GM21390 (cell line): ENCODE data around the gene MYB.
"Not testable (repeated sequence)": the region's sequence is repeated elsewhere in the genome, so short reads cannot be mapped to it uniquely, and the experiment has no call there.

Experiments used
- ATAC-seq: cut with Tn5 transposase; IDR thresholded peaks from one replicate; pipeline ENCODE4 v1.9.1; 2021; ENCODE audit not compliant: unreplicated experiment

The MYB gene

DNA sequence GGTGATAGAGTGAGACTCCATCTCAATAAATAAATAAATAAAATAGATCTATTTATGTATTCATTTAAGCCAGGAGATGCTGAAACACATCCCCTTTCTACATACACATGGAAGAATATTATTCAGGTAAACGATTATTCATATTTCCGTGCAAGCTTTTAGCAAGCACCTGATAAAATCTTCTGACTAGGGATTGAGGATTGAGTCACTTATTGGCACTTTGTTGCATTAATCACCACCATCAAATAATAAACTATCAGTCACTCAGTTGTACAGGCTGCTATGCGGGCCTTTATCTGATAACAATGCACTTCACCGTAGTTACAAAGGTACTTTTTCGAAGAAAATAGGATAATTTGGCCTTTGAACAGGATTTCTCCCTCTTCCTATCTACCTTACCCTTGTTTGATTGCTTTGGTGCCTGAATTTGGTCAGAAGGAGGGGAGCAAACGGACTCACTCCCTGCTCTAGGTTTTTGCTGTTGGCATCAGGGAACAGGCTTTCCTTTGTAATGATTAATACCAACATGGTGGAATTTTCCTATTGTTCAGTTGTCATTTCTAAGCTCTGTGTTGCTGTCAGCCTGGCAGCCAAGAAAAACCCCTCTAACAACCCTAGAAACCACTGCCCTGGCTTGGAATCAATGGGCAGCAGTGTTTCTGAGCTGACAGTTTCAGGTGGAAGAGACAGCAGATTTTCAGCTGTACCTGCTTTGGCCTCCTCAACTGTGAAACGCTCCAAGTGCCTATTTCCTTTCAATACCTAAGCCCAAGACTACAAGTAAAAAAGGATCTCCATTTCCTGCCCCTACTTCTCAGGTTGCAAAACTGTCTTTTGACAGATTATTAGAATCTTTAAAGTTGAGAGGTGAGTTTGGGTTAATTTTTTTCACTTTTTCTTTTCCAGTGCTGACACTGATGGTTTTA lies 63.0 kb downstream of the MYB start:
- ATAC-seq: no peak

GRCh38 chr6:135244805-135245204 lies 63.7 kb downstream of the MYB start:
- ATAC-seq: no peak

- not testable (repeated sequence) for ATAC-seq
Measured at GRCh38 chr6:135246412-135247012, 65.4 kb downstream of the MYB start.

DNA sequence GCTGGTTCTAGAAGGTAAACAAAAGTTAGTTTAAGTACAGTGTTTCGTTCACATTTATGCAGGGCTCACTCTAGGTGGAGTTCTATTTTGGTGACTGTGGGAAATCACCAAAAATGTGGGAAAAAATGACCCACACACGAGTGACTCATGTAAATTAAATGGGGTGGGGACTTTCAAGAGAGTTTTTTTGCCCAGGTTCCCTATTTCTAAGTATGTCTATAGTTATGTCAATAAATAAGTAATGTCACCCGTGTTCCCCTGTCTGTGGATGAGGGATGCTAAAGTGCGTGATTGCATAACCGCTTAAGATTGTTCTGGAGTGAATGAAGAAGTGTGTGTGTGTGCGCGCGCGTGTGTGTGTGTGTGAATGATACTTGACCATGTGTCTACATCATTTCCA lies 69.1 kb downstream of the MYB start:
- no peak for ATAC-seq

DNA sequence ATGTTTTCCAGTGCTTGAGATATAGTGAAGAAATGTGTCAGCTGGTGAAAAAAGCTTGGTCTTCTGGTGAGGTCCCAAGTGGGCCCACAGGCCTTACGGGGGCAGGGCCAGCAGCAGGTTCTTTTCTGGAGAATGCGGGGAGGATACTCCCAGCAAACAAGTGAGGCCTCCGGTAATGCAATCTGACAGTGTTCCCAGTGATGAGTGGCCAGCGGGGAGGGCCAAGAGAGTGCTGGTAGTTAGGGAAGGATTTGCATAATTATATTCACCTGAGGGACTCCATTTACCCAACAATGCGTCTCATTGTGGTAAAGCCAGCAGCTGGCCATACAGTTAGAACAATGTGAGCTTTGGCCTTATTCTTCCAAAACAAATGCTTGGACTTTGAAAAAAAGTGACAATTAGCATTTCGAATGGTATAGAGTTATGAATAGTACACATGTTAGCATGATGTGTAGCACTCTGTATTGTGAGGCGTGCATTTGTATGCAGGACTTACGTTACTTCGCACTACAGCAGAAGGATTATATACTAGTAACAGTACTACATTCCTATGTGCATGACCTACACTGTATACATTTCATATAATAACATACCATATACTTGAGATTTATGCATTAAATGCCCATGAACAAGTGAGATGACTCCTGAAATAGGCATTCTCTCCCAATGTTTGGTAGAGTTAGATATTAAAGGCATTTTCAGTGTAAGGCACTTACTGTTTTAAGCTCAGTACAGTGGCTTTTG lies 69.8 kb downstream of the MYB start:
- ATAC-seq: no peak

GRCh38 chr6:135251498-135252441 lies 70.7 kb downstream of the MYB start:
- no peak for ATAC-seq

GRCh38 chr6:135254471-135254870 lies 73.4 kb downstream of the MYB start:
- ATAC-seq: no peak

DNA sequence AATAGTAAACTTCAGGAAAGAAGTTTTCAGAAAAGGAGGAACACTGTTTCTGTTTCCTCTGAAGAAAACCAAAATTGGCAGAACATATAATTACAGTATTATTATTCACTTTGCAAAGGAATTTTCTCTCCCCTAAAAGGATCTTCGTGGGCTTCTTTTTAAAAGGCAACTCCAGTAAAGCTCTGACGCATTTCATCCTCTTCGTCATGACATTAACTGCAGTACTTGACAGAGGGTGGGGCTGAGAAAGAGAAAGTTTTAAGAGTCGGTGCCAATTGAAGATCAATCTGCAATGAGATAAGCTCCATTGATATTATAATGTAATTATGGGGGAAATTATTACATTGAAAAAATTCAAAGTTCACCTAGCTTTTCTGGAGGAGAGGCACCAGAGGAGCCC lies 75.8 kb downstream of the MYB start:
- no peak for ATAC-seq

- no peak for ATAC-seq
Measured at GRCh38 chr6:135257631-135258405, 76.7 kb downstream of the MYB start.

- ATAC-seq: no peak
Measured at GRCh38 chr6:135258970-135259369, 77.9 kb downstream of the MYB start.

- ATAC-seq: no peak
Measured at GRCh38 chr6:135260612-135261011, 79.5 kb downstream of the MYB start.

- no peak for ATAC-seq
Measured at GRCh38 chr6:135261872-135262725, 81.0 kb downstream of the MYB start.

GRCh38 chr6:135265278-135265677 lies 84.2 kb downstream of the MYB start:
- no peak for ATAC-seq

GRCh38 chr6:135266675-135267074 lies 85.6 kb downstream of the MYB start:
- ATAC-seq: no peak

DNA sequence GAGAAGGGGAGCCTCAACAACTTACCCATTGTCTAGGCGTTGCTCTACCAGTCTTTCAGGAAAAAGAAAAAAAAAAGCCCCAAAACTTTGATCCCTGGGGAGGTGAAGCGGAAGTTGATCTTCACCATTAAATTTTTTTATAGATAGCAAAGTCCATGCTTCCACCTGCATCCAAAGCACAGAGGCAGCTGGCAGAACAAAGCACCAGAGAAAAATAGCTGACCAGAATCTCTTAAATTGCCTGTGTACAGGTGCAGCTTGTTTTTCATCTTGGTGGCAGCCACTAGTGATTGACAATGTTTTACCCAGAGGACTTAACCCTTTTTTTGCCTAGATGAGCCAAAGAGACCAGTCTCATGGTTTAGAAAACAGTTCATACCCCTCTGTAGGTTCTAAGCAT lies 86.0 kb downstream of the MYB start:
- ATAC-seq: no peak

DNA sequence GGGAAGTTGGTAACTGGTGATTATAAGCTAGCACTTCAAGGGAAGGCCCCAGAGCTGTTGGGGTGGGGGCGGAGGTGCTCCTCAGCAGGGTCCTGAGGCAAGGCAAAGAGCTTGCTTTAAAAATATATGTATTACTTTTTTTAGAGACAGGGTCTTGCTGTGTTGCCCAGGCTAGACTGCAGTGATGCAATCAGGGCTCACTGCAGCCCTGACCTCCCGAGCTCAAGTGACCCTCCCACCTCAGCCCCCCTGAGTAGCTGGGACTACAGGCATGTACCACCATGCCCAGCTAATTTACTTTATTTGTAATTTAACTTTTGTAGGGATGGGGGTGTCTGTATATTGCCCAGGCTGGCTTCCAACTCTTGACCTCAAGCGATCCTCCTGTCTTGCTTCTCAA lies 87.2 kb downstream of the MYB start:
- no peak for ATAC-seq

GRCh38 chr6:135268740-135269139 lies 87.6 kb downstream of the MYB start:
- no peak for ATAC-seq
